Esophagus (tissue), 2 donors: ENCODE data around the gene ZNF844. TPM values are rescaled to one million over a fixed set of nuclear protein-coding genes. Genes with fewer than 3 reads are reported as not detected.
"Not testable (repeated sequence)": the region's sequence is repeated elsewhere in the genome, so short reads cannot be mapped to it uniquely, and the experiment has no call there.

ENCODE experiments used
- H3K27ac ChIP-seq, 2 donors: one replicate each; pipeline ENCODE4 v1.5.1; 2013; ENCODE audit warnings: low read depth in 2 of 2, mild to moderate bottlenecking in 2 of 2, inconsistent platforms in 1 of 2, low read length in 1 of 2, moderate library complexity in 1 of 2
- H3K27me3 ChIP-seq, 2 donors: one replicate each; pipeline ENCODE4 v1.6.1; 2013; ENCODE audit warnings: low read length in 2 of 2, control low read depth in 1 of 2, mild to moderate bottlenecking in 1 of 2; ENCODE audit not compliant: insufficient read depth in 2 of 2, control insufficient read depth in 1 of 2
- H3K36me3 ChIP-seq, 2 donors: one replicate each; pipeline ENCODE4 v1.6.1; 2013; ENCODE audit warnings: low read length in 1 of 2; ENCODE audit not compliant: control insufficient read depth in 2 of 2, insufficient read depth in 2 of 2
- H3K4me1 ChIP-seq, 2 donors: one replicate each; pipeline ENCODE4 v1.6.1; 2013; ENCODE audit warnings: low read length in 1 of 2; ENCODE audit not compliant: control insufficient read depth in 2 of 2, insufficient read depth in 2 of 2
- H3K4me3 ChIP-seq, 2 donors: one replicate each; pipeline ENCODE4 v1.5.1; 2013; ENCODE audit warnings: low read length in 2 of 2, mild to moderate bottlenecking in 2 of 2, low read depth in 1 of 2, moderate library complexity in 1 of 2
- H3K9me3 ChIP-seq, 2 donors: one replicate each; pipeline ENCODE4 v1.6.1; 2013; ENCODE audit warnings: mild to moderate bottlenecking in 2 of 2, low read depth in 1 of 2, low read length in 1 of 2, moderate library complexity in 1 of 2; ENCODE audit not compliant: control insufficient read depth in 2 of 2, insufficient read depth in 1 of 2
- WGBS, 2 donors: extraction: QIAGEN DNeasy Blood & Tissue Kit; methylation state at CpG; one replicate each; pipeline ENCODE4 v1.1.7; 2013; 5-methylcytosine and 5-hydroxymethylcytosine counted together
- polyA plus RNA-seq, 2 donors: library from polyadenylated mRNA; stranded (reverse); fragments of 200-250 nt; gene quantifications; one replicate each; pipeline ENCODE4 v1.2.3, GENCODE V29; 2013
- donor health status: healthy with polysubstance abuse.
- donor health status: Bipolar disorder and iron deficiency.

ZNF844 gene
- polyA plus RNA-seq, 2 donors = 2.0 to 3.2 TPM

GRCh38 chr19:12047868-12048267 lies 16.7 kb upstream of the ZNF844 start:
- no peak overlapping the region for H3K4me3 ChIP-seq
- 92 to 98% methylated on average over 2 of the region's 2 CpGs for WGBS, 2 donors
- H3K27me3 ChIP-seq = no peaks in the 10 kb centered on the region
- peaks cover 0 to 3% of the 10 kb centered on the region in 2 donors for H3K9me3 ChIP-seq
- peaks cover 0 to 2% of the 10 kb centered on the region in 2 donors for H3K4me1 ChIP-seq
- no peaks in the 10 kb centered on the region for H3K36me3 ChIP-seq
- H3K27ac ChIP-seq = no peak overlapping the region

- no peaks in the 10 kb centered on the region for H3K9me3 ChIP-seq
- no peak overlapping the region for H3K27ac ChIP-seq
- peak overlapping the region; percentile 54 to 62 for H3K4me3 ChIP-seq
- H3K36me3 ChIP-seq = no peaks in the 10 kb centered on the region
- peaks cover 0 to 2% of the 10 kb centered on the region in 2 donors for H3K4me1 ChIP-seq
- no peaks in the 10 kb centered on the region for H3K27me3 ChIP-seq
- 1% methylated on average over 14 of the region's 14 CpGs for WGBS, 2 donors
Observed at GRCh38 chr19:12052091-12052496, 12.4 kb upstream of the ZNF844 start.

- Histone ChIP-seq H3K27ac (peak within 1 kb of the TSS; percentile 47 to 59), H3K36me3 (no peaks in the 10 kb centered on the region), H3K27me3 (no peaks in the 10 kb centered on the region), H3K4me1 (peaks cover 0 to 2% of the 10 kb centered on the region in 2 donors), H3K9me3 (no peaks in the 10 kb centered on the region), H3K4me3 (peak within 1 kb of the TSS; percentile 54 to 62)
- 1% methylated on average over 39 to 46 of the region's 46 CpGs for WGBS, 2 donors
Observed at GRCh38 chr19:12052497-12053169, 11.9 kb upstream of the ZNF844 start, which contains the start of gene ZNF878. Gene ZNF878 (minus strand): TSS chr19:12052961. CDS start chr19:12052801, 160 bp downstream.

- WGBS, 2 donors = 74% methylated on average over 5 of the region's 5 CpGs
- Histone ChIP-seq H3K4me3 (no peak overlapping the region), H3K27me3 (no peaks in the 10 kb centered on the region), H3K4me1 (peaks cover 0 to 2% of the 10 kb centered on the region in 2 donors), H3K36me3 (no peaks in the 10 kb centered on the region), H3K9me3 (no peaks in the 10 kb centered on the region), H3K27ac (no peak overlapping the region)
Observed at GRCh38 chr19:12055784-12056183, 8.7 kb upstream of the ZNF844 start.

- peaks cover 16 to 42% of the 10 kb centered on the region in 2 donors for H3K9me3 ChIP-seq
- H3K27me3 ChIP-seq = no peaks in the 10 kb centered on the region
- peak overlapping the region in 1 of 2 donors; percentile 15 for H3K4me3 ChIP-seq
- H3K36me3 ChIP-seq = peaks cover 21 to 24% of the 10 kb centered on the region in 2 donors
- 92% methylated on average over 3 of the region's 3 CpGs for WGBS, 2 donors
- H3K4me1 ChIP-seq = no peaks in the 10 kb centered on the region
- no peak overlapping the region for H3K27ac ChIP-seq
Observed at GRCh38 chr19:12075538-12076139, 11.1 kb downstream of the ZNF844 start.

- not testable (repeated sequence) for H3K27ac ChIP-seq, H3K4me1 ChIP-seq, H3K27me3 ChIP-seq
- WGBS, 2 donors = 95 to 98% methylated on average over 3 of the region's 3 CpGs
- Histone ChIP-seq H3K36me3 (peaks cover 21 to 24% of the 10 kb centered on the region in 2 donors), H3K9me3 (peaks cover 16 to 48% of the 10 kb centered on the region in 2 donors), H3K4me3 (peak overlapping the region in 1 of 2 donors; percentile 15)
Observed at GRCh38 chr19:12076331-12076730, 11.8 kb downstream of the ZNF844 start.

- peaks cover 21 to 24% of the 10 kb centered on the region in 2 donors for H3K36me3 ChIP-seq
- H3K4me1 ChIP-seq = no peaks in the 10 kb centered on the region
- WGBS, 2 donors = 79 to 97% methylated on average over 3 of the region's 3 CpGs
- H3K9me3 ChIP-seq = peaks cover 16 to 48% of the 10 kb centered on the region in 2 donors
- no peak overlapping the region for H3K27ac ChIP-seq
- H3K4me3 ChIP-seq = no peak overlapping the region
- H3K27me3 ChIP-seq = no peaks in the 10 kb centered on the region
Observed at GRCh38 chr19:12077375-12077774, 12.8 kb downstream of the ZNF844 start.

- H3K27ac ChIP-seq, H3K4me1 ChIP-seq, H3K4me3 ChIP-seq, H3K36me3 ChIP-seq, H3K27me3 ChIP-seq: not testable (repeated sequence)
- WGBS, 2 donors = 95% methylated on average over 6 of the region's 6 CpGs
- peaks cover 6 to 20% of the 10 kb centered on the region in 2 donors for H3K9me3 ChIP-seq
Observed at GRCh38 chr19:12083336-12083735, 18.8 kb downstream of the ZNF844 start.

- H3K27ac ChIP-seq = no peak overlapping the region
Observed at GRCh38 chr19:12085074-12085818, 20.7 kb downstream of the ZNF844 start.

More at GRCh38 chr19:12085074-12085818, 20.7 kb downstream of the ZNF844 start:
- peaks cover 3 to 8% of the 10 kb centered on the region in 2 donors for H3K9me3 ChIP-seq
- no peak overlapping the region for H3K4me3 ChIP-seq
- no peaks in the 10 kb centered on the region for H3K27me3 ChIP-seq
- peaks cover 0 to 2% of the 10 kb centered on the region in 2 donors for H3K36me3 ChIP-seq
- no peaks in the 10 kb centered on the region for H3K4me1 ChIP-seq
- WGBS, 2 donors = 91 to 92% methylated on average over 5 of the region's 5 CpGs
